A673 (cell line): Measurements from ENCODE around the gene CUTC. TPM values are rescaled to one million over a fixed set of nuclear protein-coding genes. Genes with fewer than 3 reads are reported as not detected.

Experiments used
- BruUV-seq: library from RNA; stranded (reverse); fragments of 400-500 nt; replicated peaks from 2 replicates; lab custom pipeline; 2021; lab: Mats Ljungman, UMichigan
- CTCF ChIA-PET: fragments of 300-600 bp; sonication (Branson Sonifier 250); formaldehyde crosslinking; loops from one replicate; lab custom pipeline; 2022; ENCODE audit warnings: antibody characterized with exemption; lab: Charles Lee
- POLR2A ChIA-PET: fragments of 300-600 bp; sonication (Branson Sonifier 250); formaldehyde crosslinking; loops from one replicate; lab custom pipeline; 2022; ENCODE audit warnings: antibody characterized with exemption; ENCODE audit not compliant: low non-redundant PET; lab: Charles Lee
- DNase-seq: peaks from one replicate; pipeline ENCODE4 v3.0.0-alpha.2; 2015; ENCODE audit warnings: low spot score
- H3K27ac ChIP-seq: fragments of 200-600 bp; sonication (generic); 2 replicates; pipeline ENCODE4 v1.5.1; 2016; ENCODE audit warnings: mixed run types, low read depth, mild to moderate bottlenecking, mixed read lengths, antibody characterized with exemption, low read length; ENCODE audit not compliant: poor library complexity, severe bottlenecking
- H3K27me3 ChIP-seq: fragments of 200-600 bp; sonication (generic); replicated peaks from 2 replicates; pipeline ENCODE4 v1.6.1; 2017; ENCODE audit warnings: mixed run types, low read depth, mild to moderate bottlenecking, mixed read lengths, antibody characterized with exemption, low read length; ENCODE audit not compliant: insufficient read depth, poor library complexity
- H3K36me3 ChIP-seq: fragments of 200-600 bp; sonication (generic); 2 replicates; pipeline ENCODE4 v1.6.1; 2016; ENCODE audit warnings: mixed run types, mild to moderate bottlenecking, mixed read lengths, antibody characterized with exemption, low read length; ENCODE audit not compliant: insufficient read depth, poor library complexity, severe bottlenecking
- H3K4me1 ChIP-seq: fragments of 200-600 bp; sonication (generic); 2 replicates; pipeline ENCODE4 v1.6.1; 2017; ENCODE audit warnings: mixed run types, mild to moderate bottlenecking, mixed read lengths, antibody characterized with exemption, low read length; ENCODE audit not compliant: insufficient read depth, poor library complexity, severe bottlenecking
- H3K4me3 ChIP-seq: fragments of 200-600 bp; sonication (generic); 2 replicates; pipeline ENCODE4 v1.5.1; 2016; ENCODE audit warnings: low read depth, mixed run types, mild to moderate bottlenecking, mixed read lengths, low read length; ENCODE audit not compliant: poor library complexity, severe bottlenecking
- H3K9me3 ChIP-seq: fragments of 200-600 bp; sonication (generic); 2 replicates; pipeline ENCODE4 v1.6.1; 2016; ENCODE audit warnings: mixed run types, low read depth, mild to moderate bottlenecking, mixed read lengths, antibody characterized with exemption, low read length; ENCODE audit not compliant: poor library complexity, severe bottlenecking
- EZH2 ChIP-seq: fragments of 200-600 bp; sonication (generic); IDR thresholded peaks from 2 replicates; pipeline ENCODE4 v1.6.1; 2017; ENCODE audit warnings: borderline replicate concordance, low read depth, mild to moderate bottlenecking, mixed read lengths, antibody characterized with exemption, low read length; ENCODE audit not compliant: poor library complexity, severe bottlenecking
- intact Hi-C: fragments of 100-400 bp; cut with micrococcal nuclease; formaldehyde crosslinking; loops from one replicate; pipeline ENCODE4 v1.10.0; 2022; ENCODE audit not compliant: unreplicated experiment
- total RNA-seq: library from RNA; stranded (reverse); gene quantifications from 2 replicates; pipeline ENCODE4 v1.2.3, GENCODE V29; 2021
- TF ChIP-seq, protein P1 (sequence below): fragments of 300-800, 200-600 bp; sonication (generic); conservative IDR thresholded peaks from 2 replicates; pipeline ENCODE4 v1.5.1; 2017; ENCODE audit warnings: low read depth, mild to moderate bottlenecking, antibody characterized with exemption, low read length, moderate library complexity, mixed read lengths

The CUTC gene
- total RNA-seq, 1 experiment from 2014 or later, result 19.2 TPM

- H3K36me3 ChIP-seq, result no peaks in the 10 kb centered on the region
- BruUV-seq, result no TSS peak
- ChIA-PET POLR2A (no interaction called here), CTCF (no interaction called here)
- H3K4me3 ChIP-seq, result no peak overlapping the region
- H3K27me3 ChIP-seq, result no peaks in the 10 kb centered on the region
- no peaks in the 10 kb centered on the region for H3K9me3 ChIP-seq
- no peaks in the 10 kb centered on the region for H3K4me1 ChIP-seq
- no peak overlapping the region for H3K27ac ChIP-seq
- intact Hi-C loops, result no loop called here
- DNase-seq, result no peak
- TF ChIP-seq, protein P1, sequence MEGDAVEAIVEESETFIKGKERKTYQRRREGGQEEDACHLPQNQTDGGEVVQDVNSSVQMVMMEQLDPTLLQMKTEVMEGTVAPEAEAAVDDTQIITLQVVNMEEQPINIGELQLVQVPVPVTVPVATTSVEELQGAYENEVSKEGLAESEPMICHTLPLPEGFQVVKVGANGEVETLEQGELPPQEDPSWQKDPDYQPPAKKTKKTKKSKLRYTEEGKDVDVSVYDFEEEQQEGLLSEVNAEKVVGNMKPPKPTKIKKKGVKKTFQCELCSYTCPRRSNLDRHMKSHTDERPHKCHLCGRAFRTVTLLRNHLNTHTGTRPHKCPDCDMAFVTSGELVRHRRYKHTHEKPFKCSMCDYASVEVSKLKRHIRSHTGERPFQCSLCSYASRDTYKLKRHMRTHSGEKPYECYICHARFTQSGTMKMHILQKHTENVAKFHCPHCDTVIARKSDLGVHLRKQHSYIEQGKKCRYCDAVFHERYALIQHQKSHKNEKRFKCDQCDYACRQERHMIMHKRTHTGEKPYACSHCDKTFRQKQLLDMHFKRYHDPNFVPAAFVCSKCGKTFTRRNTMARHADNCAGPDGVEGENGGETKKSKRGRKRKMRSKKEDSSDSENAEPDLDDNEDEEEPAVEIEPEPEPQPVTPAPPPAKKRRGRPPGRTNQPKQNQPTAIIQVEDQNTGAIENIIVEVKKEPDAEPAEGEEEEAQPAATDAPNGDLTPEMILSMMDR, result no peak
- TF ChIP-seq EZH2, result no peak
Observed at GRCh38 chr10:99793819-99794218, 61.8 kb downstream of the CUTC start.

GRCh38 chr10:99796928-99797327 is 64.9 kb downstream of the CUTC start:
- TF ChIP-seq, protein P1, result no peak
- intact Hi-C loops, result no loop called here
- no TSS peak for BruUV-seq
- ChIA-PET POLR2A (no interaction called here), CTCF (no interaction called here)
- H3K27ac ChIP-seq, result no peak overlapping the region
- H3K9me3 ChIP-seq, result no peaks in the 10 kb centered on the region
- no peak for DNase-seq
- H3K4me1 ChIP-seq, result no peaks in the 10 kb centered on the region
- H3K36me3 ChIP-seq, result no peaks in the 10 kb centered on the region
- no peaks in the 10 kb centered on the region for H3K27me3 ChIP-seq
- no peak overlapping the region for H3K4me3 ChIP-seq

GRCh38 chr10:99798031-99798430 is 66.0 kb downstream of the CUTC start:
- Histone ChIP-seq H3K27ac (no peak overlapping the region), H3K9me3 (no peaks in the 10 kb centered on the region), H3K4me3 (no peak overlapping the region), H3K27me3 (no peaks in the 10 kb centered on the region), H3K4me1 (no peaks in the 10 kb centered on the region), H3K36me3 (no peaks in the 10 kb centered on the region)
- BruUV-seq, result no TSS peak
- intact Hi-C loops, result no loop called here
- no peak for DNase-seq
- POLR2A ChIA-PET, result no interaction called here
- TF ChIP-seq EZH2, result no peak
- CTCF ChIA-PET, result no interaction called here

DNA sequence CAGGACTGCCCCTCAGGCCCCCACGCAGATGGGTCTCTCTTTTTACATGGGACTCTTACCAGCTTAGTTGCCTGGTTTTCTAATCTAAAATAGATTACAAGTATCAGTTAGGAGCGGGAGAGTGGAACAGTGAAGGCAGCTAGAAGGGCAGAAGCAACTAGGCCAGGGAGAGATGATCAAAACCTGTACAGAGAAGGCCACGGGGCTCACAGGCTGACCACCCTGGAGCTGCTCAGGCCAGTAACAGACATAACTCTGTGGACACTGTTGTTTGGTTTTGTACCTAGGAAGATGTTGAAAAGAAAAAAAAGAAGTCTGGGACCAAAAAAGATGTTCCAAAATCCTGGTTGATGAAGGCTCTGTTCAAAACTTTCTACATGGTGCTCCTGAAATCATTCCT is 66.9 kb downstream of the CUTC start:
- intact Hi-C loops, result no loop called here
- CTCF ChIA-PET, result no interaction called here
- Histone ChIP-seq H3K9me3 (no peaks in the 10 kb centered on the region), H3K27ac (no peak overlapping the region), H3K27me3 (no peaks in the 10 kb centered on the region), H3K4me1 (no peaks in the 10 kb centered on the region), H3K4me3 (no peak overlapping the region), H3K36me3 (no peaks in the 10 kb centered on the region)
- no peak for DNase-seq
- POLR2A ChIA-PET, result no interaction called here
- BruUV-seq, result no TSS peak
- TF ChIP-seq, protein P1, result no peak
- TF ChIP-seq EZH2, result no peak
